GM21447 (cell line): ENCODE measurements around the gene RGS10.
"Not testable (repeated sequence)": the region's sequence is repeated elsewhere in the genome, so short reads cannot be mapped to it uniquely, and the experiment has no call there.

ENCODE experiments used
- ATAC-seq: cut with Tn5 transposase; IDR thresholded peaks from one replicate; pipeline ENCODE4 v1.9.1; 2021; ENCODE audit not compliant: unreplicated experiment

RGS10 gene

DNA sequence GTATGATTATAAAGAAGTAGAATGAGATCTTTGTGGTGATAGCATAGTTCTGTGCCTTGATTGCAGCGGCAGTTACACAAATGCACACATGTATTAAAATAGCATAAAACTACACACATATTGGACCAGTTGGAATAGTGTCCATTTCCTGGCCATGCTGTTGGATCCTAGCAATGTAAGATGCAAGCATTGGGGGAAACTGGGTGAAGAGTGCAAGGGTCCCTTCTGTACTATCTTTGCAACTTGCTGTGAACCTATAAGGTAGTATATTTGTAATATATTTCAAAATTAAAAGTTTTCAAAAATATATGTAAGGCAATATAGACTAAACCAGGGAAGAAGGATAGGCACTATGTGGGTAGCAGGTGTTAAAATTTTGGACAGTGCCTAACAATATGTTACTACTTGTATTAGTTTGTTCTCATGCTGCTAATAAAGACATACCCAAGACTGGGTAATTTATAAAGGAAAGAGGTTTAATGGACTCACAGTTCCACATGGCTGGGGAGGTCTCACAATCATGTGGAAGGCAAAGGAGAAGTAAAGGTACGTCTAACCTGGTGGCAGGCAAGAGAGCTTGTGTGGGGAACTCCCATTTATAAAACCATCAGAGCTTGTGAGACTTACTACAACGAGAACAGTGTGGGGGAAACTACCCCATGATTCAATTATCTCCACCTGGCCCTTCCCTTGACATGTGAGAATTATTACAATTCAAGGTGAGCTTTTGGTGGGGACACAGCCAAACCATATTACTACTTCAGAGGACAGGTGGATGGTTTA is 71.4 kb downstream of the RGS10 start:
- ATAC-seq: no peak

DNA sequence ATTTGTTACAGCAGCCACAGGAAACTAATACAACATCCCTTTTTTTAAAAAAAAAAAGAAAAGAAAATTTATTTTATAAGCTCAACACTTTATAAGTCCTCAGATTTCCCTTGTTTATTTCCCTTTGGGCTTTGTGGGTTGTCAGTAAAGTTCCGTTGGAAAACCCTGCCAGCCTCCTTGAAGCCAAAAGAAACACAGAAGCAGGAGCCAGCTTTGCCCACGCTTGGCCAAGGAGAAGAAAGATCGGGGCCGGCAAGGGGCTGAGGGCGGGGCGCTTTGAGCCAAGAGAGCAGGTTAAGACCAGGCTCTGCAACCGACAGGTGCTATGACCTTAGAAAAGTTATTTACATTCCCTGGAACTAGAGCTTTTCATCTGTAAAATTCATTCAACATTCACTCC is 72.7 kb downstream of the RGS10 start:
- no peak for ATAC-seq

DNA sequence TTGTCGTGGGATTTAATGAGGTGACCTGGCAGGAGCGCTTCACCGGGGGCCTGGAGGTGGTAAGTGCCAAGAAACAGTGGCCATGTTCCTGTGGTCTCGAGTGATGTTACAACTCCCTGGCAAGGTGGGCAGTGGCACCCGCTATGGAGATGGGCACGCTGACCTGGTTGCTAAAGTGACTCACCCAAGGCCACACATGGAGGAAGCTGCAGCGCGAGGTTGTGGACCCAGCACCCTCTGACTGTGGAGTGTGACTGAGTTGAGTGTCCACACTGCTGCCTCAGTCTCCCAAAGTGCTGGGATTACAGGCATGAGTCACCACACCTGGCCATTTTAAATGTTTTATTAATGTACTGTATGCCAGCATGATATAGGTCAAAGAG is 73.2 kb downstream of the RGS10 start:
- no peak for ATAC-seq

DNA sequence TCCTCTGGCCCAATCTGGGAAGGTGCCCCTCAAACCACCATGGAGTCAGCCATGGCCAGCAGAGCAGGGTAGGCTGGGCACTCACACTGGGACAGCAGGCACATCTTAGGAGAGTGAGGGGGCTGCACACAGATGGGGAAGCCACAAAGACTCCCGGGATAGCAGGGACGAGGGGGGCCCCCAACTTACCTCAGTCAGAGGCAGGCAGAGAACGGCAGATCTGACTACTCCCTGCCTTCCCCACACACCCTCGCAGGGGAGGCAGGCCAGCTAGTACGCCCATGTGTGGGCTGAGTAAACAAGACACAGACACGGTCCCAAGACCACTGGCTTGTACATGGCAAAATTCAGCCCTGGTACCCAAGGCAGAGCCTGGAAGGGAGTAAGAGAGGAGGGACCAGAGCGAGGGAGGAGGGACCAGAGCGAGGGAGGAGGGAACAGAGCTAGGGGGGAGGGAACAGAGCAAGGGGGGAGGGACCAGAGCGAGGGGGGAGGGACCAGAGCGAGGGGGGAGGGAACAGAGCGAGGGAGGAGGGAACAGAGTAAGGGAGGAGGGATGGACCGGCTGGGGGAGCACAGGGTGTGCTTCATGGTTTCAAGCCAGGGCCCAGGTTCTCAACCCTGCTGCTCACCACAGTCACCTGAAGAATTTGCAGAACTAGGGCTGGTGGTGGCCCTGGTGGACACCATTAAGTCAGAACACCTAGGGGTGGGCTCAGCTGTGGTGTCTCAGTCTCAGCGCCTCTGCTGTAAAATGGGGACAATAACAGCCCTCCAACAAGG is 73.8 kb downstream of the RGS10 start:
- ATAC-seq: no peak

DNA sequence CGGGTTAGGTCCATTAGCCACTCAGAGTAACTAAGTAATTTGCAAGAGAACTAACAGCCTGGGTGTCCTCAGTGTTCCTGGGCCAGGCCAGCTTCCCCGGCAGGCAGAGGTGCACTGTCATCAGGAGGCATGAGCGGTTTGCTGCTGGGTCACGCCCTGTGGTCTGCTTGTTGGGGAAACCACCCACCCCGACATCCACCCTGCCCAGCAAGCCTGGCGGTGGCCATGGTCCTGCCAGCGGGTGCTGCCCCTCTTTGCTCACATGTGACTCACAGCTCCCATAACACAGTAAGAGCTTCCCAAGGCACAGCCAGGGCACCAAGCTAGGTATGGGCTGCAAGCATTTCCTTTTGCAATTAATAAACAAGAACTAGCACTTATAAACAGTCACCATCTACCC is 75.9 kb downstream of the RGS10 start:
- ATAC-seq: no peak

DNA sequence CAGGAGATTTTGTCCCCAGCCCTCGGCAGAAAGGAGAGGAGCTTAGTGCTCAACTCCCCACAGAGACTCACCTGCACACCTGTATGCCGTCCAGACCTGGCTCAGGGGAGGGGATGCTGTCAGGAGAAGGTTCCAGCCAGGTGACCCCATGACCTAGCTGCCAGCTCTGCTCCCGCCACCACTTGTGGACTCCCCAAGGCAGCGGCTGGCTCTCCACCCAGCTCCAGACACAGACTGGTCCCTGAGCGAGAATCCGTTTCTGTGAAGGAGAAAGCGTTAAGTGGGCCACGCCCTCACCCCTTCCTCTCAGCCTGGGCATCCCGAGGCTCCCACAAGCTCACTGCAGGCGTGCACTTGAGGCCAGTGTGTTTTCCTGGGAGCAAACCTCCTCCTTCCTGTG is 76.4 kb downstream of the RGS10 start:
- no peak for ATAC-seq

DNA sequence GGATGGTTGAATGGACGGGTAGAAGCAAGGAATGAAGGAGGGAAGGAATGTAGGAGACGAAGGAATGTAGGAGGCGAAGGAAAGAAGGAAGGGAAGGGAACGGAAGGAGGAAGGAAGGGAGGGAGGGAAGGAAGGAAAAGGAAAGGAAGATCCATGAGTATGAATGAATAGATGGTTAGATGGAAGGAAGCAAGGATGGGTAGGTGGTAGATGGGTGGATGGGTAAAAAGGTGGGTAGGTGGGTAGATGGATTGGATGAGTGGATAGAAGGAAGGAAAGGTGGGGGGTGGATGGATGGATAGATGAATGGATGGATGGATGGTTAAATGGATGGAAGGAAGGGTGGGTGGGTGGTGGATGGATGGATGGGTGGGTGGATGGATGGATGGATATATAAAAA is 77.4 kb downstream of the RGS10 start:
- ATAC-seq: no peak

DNA sequence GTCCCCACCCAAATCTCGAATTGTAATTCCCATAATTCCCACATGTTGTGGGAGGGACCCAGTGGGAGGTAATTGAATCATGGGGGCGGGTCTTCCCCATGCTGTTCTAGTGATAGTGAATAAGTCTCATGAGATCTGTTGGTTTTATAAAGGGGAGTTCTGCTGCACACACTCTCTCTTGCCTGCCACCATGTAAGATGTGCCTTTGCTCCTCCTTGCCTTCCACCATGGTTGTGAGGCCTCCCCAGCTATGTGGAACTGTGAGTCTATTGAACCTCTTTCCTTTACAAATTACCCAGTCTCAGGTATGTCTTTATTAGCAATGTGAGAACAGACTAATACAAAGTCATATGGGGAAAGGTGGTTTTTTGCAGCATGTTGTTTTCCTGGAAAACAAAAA is 79.3 kb downstream of the RGS10 start:
- ATAC-seq: not testable (repeated sequence)

DNA sequence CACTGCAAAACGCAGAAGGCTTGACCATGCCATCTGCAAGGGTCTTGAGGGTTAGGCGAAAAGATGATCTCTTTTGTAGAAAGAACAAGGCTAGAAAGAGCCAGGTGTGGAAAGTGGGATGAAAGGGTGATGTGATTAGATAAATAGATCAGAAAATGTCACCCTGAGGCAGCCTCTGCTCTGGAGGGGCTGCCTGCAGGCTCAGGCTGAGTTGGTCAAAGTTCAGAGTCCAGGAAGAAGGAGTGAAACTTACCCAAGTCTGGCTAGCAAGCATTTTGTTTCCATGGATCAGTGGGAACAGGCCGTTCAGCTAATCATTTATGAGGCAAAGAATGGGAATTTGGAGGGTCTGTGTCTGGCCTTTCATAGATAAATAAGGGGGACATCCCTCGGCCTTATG is 79.7 kb downstream of the RGS10 start:
- no peak for ATAC-seq

DNA sequence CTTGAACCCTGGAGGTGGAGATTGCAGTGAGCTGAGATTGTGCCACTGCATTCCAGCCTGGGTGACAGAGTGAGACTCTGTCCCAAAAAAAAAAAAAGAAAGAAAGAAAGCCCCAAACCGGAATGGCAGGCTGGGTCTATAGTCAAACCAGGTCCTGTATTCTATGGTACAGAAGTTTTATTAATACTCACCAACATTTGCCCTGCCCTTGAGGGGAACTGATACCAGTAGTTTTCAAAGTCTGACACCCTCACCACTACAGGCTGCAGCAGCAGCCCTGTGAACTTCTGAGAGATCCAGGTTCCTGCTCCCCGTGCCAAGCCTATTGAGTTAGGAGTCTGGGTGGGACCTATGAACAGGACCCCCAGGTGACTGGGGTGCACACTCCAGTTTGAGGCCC is 80.6 kb downstream of the RGS10 start:
- ATAC-seq: peak; percentile 72

DNA sequence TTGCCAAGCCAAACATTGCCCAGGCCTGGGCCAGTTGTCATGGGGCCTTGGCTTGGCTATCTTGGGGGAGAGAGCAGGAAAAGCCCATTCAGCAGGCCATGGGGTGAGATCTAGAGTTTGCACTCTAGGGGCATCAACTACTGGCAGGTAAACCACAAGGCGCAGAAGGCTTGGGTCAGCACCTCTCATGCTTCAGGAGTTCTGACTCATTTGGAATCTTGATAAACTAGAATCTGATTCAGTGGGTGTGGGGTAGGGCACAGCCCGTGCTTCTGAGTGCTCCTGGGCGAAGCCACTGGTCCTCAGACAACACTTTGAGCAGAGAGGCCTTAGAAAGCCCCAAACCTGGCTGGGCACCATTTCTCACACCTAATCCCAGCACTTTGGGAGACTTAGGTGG is 81.1 kb downstream of the RGS10 start:
- ATAC-seq: no peak

DNA sequence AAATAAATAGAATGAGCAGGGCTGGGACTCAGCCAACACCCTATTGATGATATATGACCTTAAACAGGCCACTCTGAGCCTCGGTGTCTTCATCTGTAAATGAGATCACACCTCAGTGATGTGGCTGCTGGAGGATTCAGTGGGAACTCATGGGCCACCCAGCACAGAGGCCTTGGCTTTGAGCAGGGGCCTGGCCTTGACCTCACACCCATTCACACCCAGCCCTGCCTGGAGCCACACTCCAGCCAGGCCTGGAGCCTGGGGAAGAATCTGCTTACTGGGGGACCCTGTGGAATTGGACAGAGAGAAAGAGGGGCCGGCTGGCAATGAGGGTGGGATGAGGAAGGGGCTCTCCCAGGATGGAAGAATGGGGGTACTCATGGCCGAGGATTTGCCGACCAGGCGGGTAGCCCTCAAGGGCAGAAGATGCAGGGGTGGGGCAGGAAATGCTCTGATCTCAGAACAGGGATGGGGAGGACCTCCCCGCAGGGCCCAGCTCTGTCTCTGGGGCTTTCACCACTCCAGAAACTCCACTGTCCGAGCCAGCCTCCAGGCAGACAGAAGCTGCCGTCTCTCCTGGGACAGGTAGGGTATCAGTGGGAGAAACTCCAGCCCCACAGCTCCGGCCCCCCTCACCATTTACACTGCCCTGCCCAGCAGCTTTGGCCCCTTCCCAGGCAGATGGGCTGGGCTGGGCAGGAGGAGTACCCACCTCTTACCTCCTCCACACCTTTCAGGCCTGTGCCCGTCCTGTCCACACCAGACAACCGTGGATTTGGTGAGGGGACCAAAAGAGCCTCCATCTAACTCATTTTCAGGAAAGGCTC is 81.9 kb downstream of the RGS10 start:
- ATAC-seq: no peak

DNA sequence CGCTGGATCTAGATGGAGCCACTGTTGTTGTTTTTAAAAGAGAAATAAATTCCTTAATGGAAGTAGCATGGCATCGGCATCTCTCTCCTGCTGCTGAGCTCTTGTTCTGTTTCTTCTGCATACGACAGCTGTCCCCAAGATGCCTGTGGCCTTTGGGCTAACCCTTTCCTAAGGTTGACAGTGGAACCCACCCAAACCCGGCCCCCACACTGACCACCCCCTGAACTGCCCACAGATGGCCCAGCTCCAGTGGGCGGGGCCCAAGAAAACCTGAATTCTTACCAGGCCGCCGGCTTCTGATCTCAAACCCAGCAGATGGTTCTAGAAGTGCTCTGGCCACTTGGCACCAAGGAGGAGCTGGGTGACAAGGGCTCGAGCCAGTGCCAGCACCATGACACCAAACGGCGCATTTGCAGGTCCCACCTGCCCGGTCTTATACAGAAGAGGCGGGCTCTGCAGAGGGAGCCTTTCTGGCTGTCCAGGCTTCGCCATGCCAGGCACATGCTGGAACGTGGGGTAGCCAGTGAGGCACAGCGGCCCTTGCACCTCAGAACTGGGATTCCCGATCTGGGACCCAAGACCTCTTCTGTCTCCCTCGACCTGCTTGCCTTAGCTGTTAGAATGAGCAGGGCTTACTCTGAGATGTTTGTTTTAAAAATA is 82.7 kb downstream of the RGS10 start:
- no peak for ATAC-seq

DNA sequence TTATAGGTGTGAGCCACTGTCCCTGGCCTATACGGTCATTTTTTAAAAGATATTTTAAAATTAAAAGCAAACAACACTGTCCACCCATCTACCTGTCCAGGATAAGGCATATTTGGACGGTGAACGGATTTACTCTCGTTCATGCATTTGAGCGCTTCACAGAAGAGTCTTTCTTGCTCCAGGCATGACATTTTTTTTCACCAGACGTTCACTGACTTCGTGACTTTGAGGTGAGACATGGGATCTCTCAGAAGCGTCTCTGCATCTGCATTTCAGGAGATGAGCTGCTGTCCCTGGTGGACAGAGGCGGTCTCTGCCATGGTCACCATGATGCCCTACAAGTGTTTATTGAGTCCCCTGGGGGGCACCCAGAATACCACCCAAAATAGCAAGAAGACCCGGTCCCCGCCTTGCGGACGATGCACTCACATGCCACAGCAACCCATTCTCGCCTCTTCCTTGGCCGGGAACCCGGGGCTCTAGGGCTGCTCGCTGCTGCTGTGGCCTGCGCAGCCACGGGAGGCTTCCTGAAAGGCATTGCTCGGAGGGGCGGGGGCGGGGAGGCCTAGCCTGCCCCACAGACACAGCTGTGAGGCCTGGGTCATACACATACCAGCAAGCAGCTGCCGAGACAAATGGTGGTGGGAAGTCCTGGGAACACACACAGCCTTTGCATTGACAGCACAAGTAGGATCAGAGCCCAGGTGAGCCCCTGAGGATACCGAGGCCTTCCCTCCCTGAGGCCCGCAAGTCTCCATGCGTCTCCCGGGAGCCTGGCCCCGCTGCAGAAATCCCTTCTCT is 84.4 kb downstream of the RGS10 start:
- no peak for ATAC-seq

DNA sequence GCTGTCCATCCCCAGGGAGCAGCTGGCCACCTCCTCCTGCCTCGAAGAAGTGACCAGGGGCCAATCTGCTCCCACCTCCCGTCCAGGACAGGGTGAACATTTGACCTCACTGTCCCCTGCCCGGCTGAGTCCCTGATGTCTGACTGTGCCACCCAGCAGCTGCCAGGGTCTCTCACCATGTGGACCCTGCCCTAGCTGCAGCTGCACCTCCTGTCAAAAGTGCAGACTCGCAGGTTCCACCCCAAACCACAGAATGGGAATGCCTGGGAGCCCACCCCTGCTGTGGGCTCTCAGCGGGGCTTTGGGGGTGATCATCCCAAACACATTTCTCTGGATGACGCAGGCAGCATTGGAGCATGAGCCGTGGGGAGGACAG is 86.1 kb downstream of the RGS10 start:
- ATAC-seq: no peak

DNA sequence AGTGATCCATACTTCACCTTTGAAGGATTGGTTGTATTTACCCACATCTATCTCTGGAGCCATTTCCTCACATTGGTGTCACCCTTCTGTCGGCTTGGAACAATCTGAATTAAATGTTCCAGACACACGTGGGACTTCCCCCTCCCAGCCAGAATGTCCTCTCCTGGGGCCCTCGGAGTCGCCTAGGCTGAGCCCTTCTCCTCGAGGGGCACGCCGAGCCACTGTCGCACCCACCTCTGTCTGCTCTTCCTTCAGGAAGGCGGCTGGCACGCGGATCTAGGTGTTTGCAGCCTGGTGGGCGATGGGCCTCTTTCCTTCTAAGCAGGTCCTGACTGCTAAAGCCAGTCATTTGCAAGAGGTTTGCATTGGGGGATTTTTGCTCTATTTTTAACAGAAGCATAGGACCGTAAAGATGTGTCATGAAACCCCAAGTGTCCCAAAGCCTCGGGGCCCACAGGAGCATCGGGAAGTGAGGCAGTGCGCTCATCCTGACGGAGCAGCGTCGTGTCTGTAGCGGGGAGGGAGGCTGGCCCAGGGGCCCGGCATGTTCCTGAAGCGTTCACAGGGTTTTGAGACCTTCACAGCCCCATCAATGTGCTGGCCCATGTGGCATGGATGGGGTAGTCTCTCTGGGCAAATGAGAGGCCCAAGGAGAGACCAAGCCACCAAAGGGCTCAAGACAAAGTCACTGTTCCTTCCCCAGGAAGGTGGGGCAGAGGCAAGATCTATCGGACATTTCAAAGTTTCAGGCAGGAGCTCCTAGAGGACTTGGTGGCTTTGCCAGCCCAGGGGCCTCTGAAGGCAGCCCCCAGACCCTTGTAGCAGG is 86.7 kb downstream of the RGS10 start:
- ATAC-seq: no peak

DNA sequence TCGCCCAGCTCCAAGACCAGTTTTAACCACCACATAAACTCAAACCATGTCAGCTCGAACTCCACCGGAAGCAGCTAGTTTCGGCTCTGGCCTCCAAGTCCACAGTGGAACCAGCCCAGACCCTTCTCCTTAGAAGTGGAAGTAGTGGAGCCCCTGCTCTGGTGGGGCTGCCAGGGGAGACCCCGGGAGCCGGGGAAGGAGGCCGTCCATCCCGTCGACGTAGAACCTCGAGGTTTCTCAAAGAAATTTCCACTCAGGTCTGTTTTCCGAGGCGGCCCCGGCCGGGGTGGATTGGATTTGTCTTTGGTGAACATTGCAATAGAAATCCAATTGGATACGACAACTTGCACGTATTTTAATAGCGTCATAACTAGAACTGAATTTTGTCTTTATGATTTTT is 87.5 kb downstream of the RGS10 start:
- ATAC-seq: no peak

DNA sequence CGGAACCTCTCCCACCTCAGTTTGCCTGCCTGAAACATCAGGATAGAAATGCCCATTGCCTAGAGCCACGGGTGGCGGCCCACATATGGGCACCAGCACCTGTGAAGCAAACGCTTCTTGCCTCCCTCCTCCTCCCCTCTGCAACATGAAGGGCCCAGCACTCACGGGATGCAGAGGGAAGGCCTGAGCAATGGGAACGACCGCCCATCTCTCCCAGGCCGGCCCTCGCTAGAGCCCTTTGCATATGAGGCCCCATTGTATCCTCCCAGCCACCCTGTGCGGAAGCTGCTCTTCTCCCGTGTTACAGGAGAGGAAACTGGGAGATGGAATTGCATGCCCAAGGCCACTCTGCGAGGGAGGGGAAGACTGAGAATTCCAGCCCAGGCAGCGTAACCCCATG is 88.2 kb downstream of the RGS10 start:
- no peak for ATAC-seq

DNA sequence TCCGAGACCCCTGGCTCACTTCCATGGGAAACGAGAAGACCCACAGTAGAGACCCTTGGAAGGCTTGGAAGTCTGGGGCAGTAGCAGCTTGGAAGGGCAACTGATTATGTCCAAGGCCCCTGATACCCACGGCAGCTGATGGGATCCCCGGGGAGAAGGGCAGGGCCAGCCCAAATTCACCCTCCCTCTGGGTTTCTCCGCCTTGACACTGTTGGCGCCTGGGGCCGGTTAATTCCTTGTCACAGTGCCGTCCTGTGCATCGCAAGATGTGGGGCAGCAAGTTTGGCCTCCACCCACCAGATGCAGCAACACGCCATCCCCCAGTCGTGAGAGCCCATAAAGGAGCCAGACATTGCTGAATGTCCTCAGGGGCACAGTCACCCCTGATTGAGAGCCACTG is 89.2 kb downstream of the RGS10 start:
- ATAC-seq: no peak

DNA sequence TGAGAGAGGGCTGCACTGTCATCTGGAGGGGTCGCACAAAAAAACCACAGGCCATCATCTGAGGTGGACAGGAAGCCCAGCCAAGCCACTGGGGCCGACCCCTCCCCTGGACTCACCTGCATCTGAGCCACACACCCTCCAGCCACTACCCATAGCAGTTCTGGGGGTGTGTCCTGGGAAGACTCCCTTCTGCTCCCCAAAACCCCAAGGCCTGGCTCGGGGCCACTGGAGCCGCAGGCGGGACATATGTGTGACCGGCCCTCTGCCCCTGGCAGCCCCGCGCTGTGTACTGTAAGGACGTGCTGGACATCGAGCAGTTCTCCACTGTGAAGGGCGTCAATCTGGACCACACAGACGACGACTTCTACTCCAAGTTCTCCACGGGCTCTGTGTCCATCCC is 90.1 kb downstream of the RGS10 start:
- no peak for ATAC-seq
